Measurements from ENCODE around the gene CEP170.

DNA sequence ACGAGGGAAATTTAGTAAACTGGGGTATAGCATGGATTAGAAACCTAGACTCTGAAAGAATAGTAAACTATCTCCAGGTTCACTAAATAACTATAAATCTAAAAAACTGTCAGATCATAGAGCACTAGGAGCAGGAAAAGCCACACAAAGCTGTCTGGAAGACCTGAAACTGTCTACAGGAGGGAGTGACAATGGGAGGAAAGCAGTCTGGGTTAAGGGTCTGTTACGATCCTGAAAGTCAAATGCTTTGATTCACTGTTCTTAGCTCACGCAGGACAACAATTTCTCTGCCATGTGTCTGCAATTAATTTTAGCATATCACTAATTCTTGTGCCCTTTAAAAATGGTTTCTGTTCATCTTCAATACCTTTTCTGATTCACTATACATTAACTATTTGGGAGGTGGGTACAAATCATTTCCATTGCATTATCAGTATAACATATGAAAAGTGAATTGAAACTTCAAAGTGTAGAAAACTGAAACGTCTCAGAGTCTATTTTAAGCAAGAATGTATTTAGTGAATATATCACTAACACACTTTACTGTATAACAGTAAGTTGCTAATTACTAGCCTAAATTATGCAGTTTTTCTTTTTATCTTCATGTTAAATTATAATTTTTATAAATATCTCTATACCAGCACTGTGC, 18.4 kb downstream of the CEP170 start:
- TF ChIP-seq CTCF (IDR thresholded peaks at IDR 0.05): no peak
- no peak for TF ChIP-seq ZNF317 (CRISPR knock-in tag; IDR thresholded peaks at IDR 0.05; ENCODE audit: borderline replicate concordance, low read depth)
- TF ChIP-seq TCF7 (CRISPR knock-in tag; IDR thresholded peaks at IDR 0.05; ENCODE audit: low read depth): no peak
- no peak for TF ChIP-seq ZNF671 (CRISPR knock-in tag; IDR thresholded peaks at IDR 0.05)
- no peak for TF ChIP-seq FOXJ3 (CRISPR knock-in tag; IDR thresholded peaks at IDR 0.05; ENCODE audit: borderline replicate concordance)
- no peak for TF ChIP-seq ZNF121 (CRISPR knock-in tag; IDR thresholded peaks at IDR 0.05)

Measured in WTC11 (cell line).